Pancreas (tissue), 10 donors: ENCODE data around the gene ACTN3. TPM values are rescaled to one million over a fixed set of nuclear protein-coding genes. Genes with fewer than 3 reads are reported as not detected.

ENCODE experiments used
- ATAC-seq, 4 donors: fragments of 200-7000 bp; cut with Tn5 transposase; one replicate each; pipeline versions ENCODE4 v1.8.0 to v1.9.1; 2020; ENCODE audit warnings: mild to moderate bottlenecking in 4 of 4, moderate library complexity in 4 of 4
- DNase-seq, 6 donors: peaks; one replicate each; pipeline ENCODE4 v3.0.0-alpha.2; 2020
- FAIRE-seq: peaks from 2 replicates; lab custom pipeline; 2012; peaks lifted over from hg19 to GRCh38; lab: Jason Lieb, UNC
- H3K27ac ChIP-seq, 4 donors: fragments of 200-600 bp; sonication (generic); 1 replicate in 3 of 4; 2 replicates in 1 of 4; pipeline versions ENCODE4 v1.5.0 to v1.8.0; 2020
- H3K27me3 ChIP-seq, 4 donors: fragments of 200-600 bp; one replicate each; pipeline ENCODE4 v1.8.0; 2021
- H3K36me3 ChIP-seq, 3 donors: fragments of 200-600 bp; sonication (generic) in 1 of 3; one replicate each; pipeline versions ENCODE4 v1.5.0 to v1.8.0; 2020 to 2021
- H3K4me1 ChIP-seq, 3 donors: fragments of 200-600 bp; one replicate each; pipeline ENCODE4 v1.8.0; 2021
- H3K4me3 ChIP-seq, 4 donors: fragments of 200-600 bp; sonication (generic) in 2 of 4; one replicate each; pipeline versions ENCODE4 v1.5.0 to v1.8.0; 2020 to 2021
- H3K9me3 ChIP-seq, 4 donors: fragments of 200-600 bp; one replicate each; pipeline ENCODE4 v1.8.0; 2021
- CTCF ChIP-seq, 4 donors: fragments of 200-600 bp; sonication (generic) in 3 of 4; IDR thresholded peaks; one replicate each; pipeline versions ENCODE4 v1.5.0 to v1.8.0; 2021; ENCODE audit warnings: antibody characterized with exemption in 4 of 4
- WGBS, 2 donors: extraction: QIAGEN DNeasy Blood & Tissue Kit; methylation state at CpG; one replicate each; pipeline ENCODE4 v1.1.7; 2013; 5-methylcytosine and 5-hydroxymethylcytosine counted together
- intact Hi-C, 3 donors: fragments of 100-400 bp; cut with DNase I; formaldehyde crosslinking; loops; one replicate each; pipeline versions ENCODE4 v1.11.1 to v1.14.2; 2022
- polyA plus RNA-seq, 2 donors: library from polyadenylated mRNA; stranded (reverse); fragments of 200-250 nt; gene quantifications; one replicate each; pipeline ENCODE4 v1.2.3, GENCODE V29; 2013
- total RNA-seq, 6 donors: library from RNA; stranded (reverse); fragmentation: NEBNext Ultra II Directional in 4 of 6; extraction: Animal tissue kit (Norgen Biotek cat#: 25700) in 4 of 6; gene quantifications; one replicate each; pipeline versions ENCODE4 v1.2.1 to v1.2.4, GENCODE V29; 2021 to 2023
- donor health status: healthy with polysubstance abuse.
- donor health status: DM: no; HTN: no; CAD: no; lungs with moderate emphysema.
- donor health status: DM: no; HTN: no; CAD: no.
- donor health status: control.
- donor health status: control.
- donor health status: Bipolar disorder and iron deficiency.
- donor health status: DM: yes; HTN: yes; CAD: no.
- donor health status: DM: no; HTN: no; CAD: no.
- donor health status: DM: no; HTN: no; CAD: no.
- donor health status: DM: yes; HTN: yes; CAD: no.

Gene ACTN3
- total and polyA plus RNA-seq, 8 donors: 0.05 to 0.15 TPM; not detected in 6

DNA sequence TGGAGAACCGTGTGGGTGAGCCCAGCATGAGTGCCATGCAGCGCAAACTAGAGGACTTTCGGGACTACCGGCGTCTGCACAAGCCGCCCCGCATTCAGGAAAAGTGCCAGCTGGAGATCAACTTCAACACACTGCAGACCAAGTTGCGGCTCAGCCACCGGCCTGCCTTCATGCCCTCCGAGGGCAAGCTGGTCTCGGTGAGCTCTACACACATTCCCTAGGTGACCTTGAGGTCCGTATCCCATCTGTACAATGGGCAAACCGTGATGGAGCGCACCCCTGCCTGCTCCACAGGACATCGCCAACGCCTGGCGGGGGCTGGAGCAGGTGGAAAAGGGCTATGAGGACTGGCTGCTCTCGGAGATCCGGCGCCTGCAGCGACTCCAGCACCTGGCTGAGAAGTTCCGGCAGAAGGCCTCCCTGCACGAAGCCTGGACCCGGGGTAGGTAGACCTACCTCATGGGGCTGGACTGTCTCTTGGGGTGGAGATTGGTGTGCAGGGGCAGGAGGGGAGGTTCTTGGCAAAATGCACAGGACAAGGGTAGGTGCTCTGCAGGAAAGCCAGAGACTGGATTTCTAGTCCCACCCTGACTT, 11.1 kb downstream of the ACTN3 start:
- peaks cover 0 to 5% (median 0%) of the 10 kb centered on the region in 3 donors for H3K4me1 ChIP-seq
- TF ChIP-seq CTCF (IDR thresholded peaks at IDR 0.05): no peak
- no peaks in the 10 kb centered on the region for H3K9me3 ChIP-seq
- intact Hi-C loops: no loop called here
- no peak overlapping the region for H3K4me3 ChIP-seq
- 76 to 86% methylated on average over 24 of the region's 24 CpGs for WGBS, 2 donors
- H3K27me3 ChIP-seq: no peaks in the 10 kb centered on the region
- no peak overlapping the region for H3K27ac ChIP-seq
- H3K36me3 ChIP-seq: no peaks in the 10 kb centered on the region
- DNase-seq: peak in 1 of 6 donors; percentile 53
- FAIRE-seq: no peak
- no peak for ATAC-seq

DNA sequence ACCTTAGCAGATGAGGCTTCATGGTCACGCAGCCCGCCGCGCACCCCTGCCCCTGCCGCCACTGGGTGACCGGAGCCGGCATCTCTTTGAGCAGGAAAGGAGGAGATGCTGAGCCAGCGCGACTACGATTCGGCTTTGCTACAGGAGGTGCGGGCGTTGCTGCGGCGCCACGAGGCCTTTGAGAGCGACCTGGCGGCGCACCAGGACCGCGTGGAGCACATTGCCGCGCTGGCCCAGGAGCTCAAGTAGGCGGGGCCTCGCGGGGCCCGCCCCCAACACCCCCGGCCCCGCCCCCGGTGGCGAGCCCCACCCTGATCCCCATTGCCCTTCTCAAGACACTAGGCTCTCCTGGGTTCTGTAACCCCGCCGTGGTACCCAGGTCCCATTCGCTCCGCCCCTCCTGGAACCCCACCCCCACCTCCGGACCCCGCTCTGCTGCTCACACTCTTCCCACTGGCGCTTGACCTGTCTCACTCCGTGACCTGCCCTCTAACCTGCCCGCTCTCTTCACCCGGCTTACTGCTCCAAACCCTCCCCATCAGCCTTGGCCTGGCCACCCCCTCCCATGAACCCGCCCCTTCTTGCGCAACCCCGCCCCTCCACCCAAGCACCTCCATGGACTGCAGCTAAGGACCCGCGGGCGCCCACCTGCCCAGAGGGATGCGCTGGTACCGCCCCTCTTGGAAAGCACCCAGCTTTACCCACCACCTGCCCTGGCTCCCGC, 12.6 kb downstream of the ACTN3 start:
- TF ChIP-seq CTCF (IDR thresholded peaks at IDR 0.05): no peak
- FAIRE-seq (no peak), ATAC-seq (peak; percentile 44 to 81 (median 50)), DNase-seq (peak in 4 of 6 donors; percentile 20 to 73 (median 46))
- Histone ChIP-seq H3K27ac (no peak overlapping the region), H3K4me1 (peaks cover 0 to 5% (median 0%) of the 10 kb centered on the region in 3 donors), H3K27me3 (no peaks in the 10 kb centered on the region), H3K9me3 (no peaks in the 10 kb centered on the region), H3K4me3 (no peak overlapping the region), H3K36me3 (no peaks in the 10 kb centered on the region)
- 9% methylated on average over 45 to 50 of the region's 50 CpGs for WGBS, 2 donors
- intact Hi-C loops: no loop called here

GRCh38 chr11:66559866-66560676, 13.4 kb downstream of the ACTN3 start:
- no peak for FAIRE-seq

More at GRCh38 chr11:66559866-66560676, 13.4 kb downstream of the ACTN3 start:
- Histone ChIP-seq H3K4me3 (no peak overlapping the region), H3K27ac (no peak overlapping the region), H3K27me3 (no peaks in the 10 kb centered on the region), H3K9me3 (no peaks in the 10 kb centered on the region), H3K36me3 (no peaks in the 10 kb centered on the region), H3K4me1 (peaks cover 0 to 5% (median 0%) of the 10 kb centered on the region in 3 donors)
- TF ChIP-seq CTCF (IDR thresholded peaks at IDR 0.05): no peak
- peak in 1 of 4 donors; percentile 18 for ATAC-seq
- WGBS, 2 donors: 71 to 73% methylated on average over 26 to 27 of the region's 27 CpGs
- DNase-seq: peak in 1 of 6 donors; percentile 60
- intact Hi-C loops: no loop called here
